Testis (tissue), 3 donors: ENCODE data around the gene CCL24. TPM values are rescaled to one million over a fixed set of nuclear protein-coding genes. Genes with fewer than 3 reads are reported as not detected.
A peak's percentile ranks its signal among the peaks of the same experiment; 100 is the strongest.
"Not testable (repeated sequence)": the region's sequence is repeated elsewhere in the genome, so short reads cannot be mapped to it uniquely, and the experiment has no call there.

Experiments used
- DNase-seq: peaks from one replicate; pipeline ENCODE4 v3.0.0-alpha.2; 2019
- H3K27ac ChIP-seq, 2 donors: fragments of 200-600 bp; sonication (generic); one replicate each; pipeline ENCODE4 v1.5.1; 2019
- H3K27me3 ChIP-seq: fragments of 200-600 bp; sonication (generic); one replicate; pipeline ENCODE4 v1.5.1; 2019
- H3K36me3 ChIP-seq: fragments of 200-600 bp; sonication (generic); one replicate; pipeline ENCODE4 v1.5.1; 2017; ENCODE audit warnings: low read depth; ENCODE audit errors: missing control alignments
- H3K4me1 ChIP-seq: fragments of 200-600 bp; sonication (generic); one replicate; pipeline ENCODE4 v1.5.1; 2019
- H3K4me3 ChIP-seq, 2 donors: fragments of 200-600 bp; sonication (generic); one replicate each; pipeline ENCODE4 v1.5.1; 2017 to 2019
- H3K9me3 ChIP-seq: fragments of 200-600 bp; sonication (generic); one replicate; pipeline ENCODE4 v1.5.1; 2017
- CTCF ChIP-seq, 3 experiments: fragments of 450-650 bp in 2 of 3; fragments of 200-600 bp in 1 of 3; sonication (generic) in 1 of 3; IDR thresholded peaks; one replicate each; pipeline ENCODE4 v1.5.1; 2016 to 2019; ENCODE audit warnings: antibody characterized with exemption in 3 of 3, mild to moderate bottlenecking in 2 of 3, moderate library complexity in 1 of 3
- POLR2A ChIP-seq: fragments of 450-650 bp; IDR thresholded peaks from one replicate; pipeline ENCODE4 v1.6.1; 2017; ENCODE audit warnings: antibody characterized with exemption, mild to moderate bottlenecking, moderate library complexity
- WGBS, 2 donors: methylation state at CpG; one replicate each; pipeline ENCODE4 v1.1.5; 2018; 5-methylcytosine and 5-hydroxymethylcytosine counted together
- intact Hi-C: fragments of 100-400 bp; cut with DNase I; formaldehyde crosslinking; loops from one replicate; pipeline ENCODE4 v1.15.1; 2023; ENCODE audit warnings: low total_unique reads
- polyA plus RNA-seq: library from polyadenylated mRNA; stranded (reverse); fragments of 350-450 nt; fragmentation: Illumina TruSeq; extraction: RNeasy Lipid Tissue Mini Kit (QIAGEN cat#74804); gene quantifications from one replicate; pipeline ENCODE4 v1.2.3, GENCODE V29; 2014; ENCODE audit warnings: low read depth, low replicate concordance; ENCODE audit not compliant: insufficient read depth
- total RNA-seq, 2 donors: library from RNA; depleted of rRNA; stranded (reverse); fragments of >200 nt; gene quantifications; one replicate each; pipeline ENCODE4 v1.2.3, GENCODE V29; 2016

Gene CCL24
- total and polyA plus RNA-seq, 3 donors from 2014 or later = 1.1 TPM; not detected in 2

- peaks cover 12% of the 10 kb centered on the region for H3K4me1 ChIP-seq
- no peaks in the 10 kb centered on the region for H3K9me3 ChIP-seq
- intact Hi-C loops = no loop called here
- peak within 1 kb of the TSS in 1 of 2 donors; percentile 26 for H3K27ac ChIP-seq
- TF ChIP-seq CTCF (IDR thresholded peaks at IDR 0.05) = no peak
- no peak for TF ChIP-seq POLR2A
- WGBS, 2 donors = 30 to 53% methylated on average over 9 of the region's 9 CpGs
- DNase-seq = peak; percentile 60
- H3K4me3 ChIP-seq = no peak within 1 kb of the TSS
- no peaks in the 10 kb centered on the region for H3K36me3 ChIP-seq
- no peaks in the 10 kb centered on the region for H3K27me3 ChIP-seq
Measured at GRCh38 chr7:75772081-75773077, 41.2 kb downstream of the CCL24 start, which contains the start of gene CCL26. TSS of gene CCL26 (minus strand) at chr7:75772211. CDS start at chr7:75772176, 35 bp downstream.

GRCh38 chr7:75771224-75771623 lies 42.4 kb downstream of the CCL24 start:
- Histone ChIP-seq H3K4me1 (peaks cover 12% of the 10 kb centered on the region), H3K36me3 (no peaks in the 10 kb centered on the region), H3K27me3 (no peaks in the 10 kb centered on the region), H3K4me3 (no peak overlapping the region), H3K9me3 (no peaks in the 10 kb centered on the region), H3K27ac (no peak overlapping the region)
- intact Hi-C loops = no loop called here
- 80 to 95% methylated on average over 1 of the region's 1 CpG for WGBS, 2 donors
- DNase-seq = no peak
- no peak for TF ChIP-seq POLR2A
- no peak for TF ChIP-seq CTCF (IDR thresholded peaks at IDR 0.05)

- Histone ChIP-seq H3K9me3 (no peaks in the 10 kb centered on the region), H3K27me3 (no peaks in the 10 kb centered on the region), H3K27ac (no peak overlapping the region), H3K4me1 (no peaks in the 10 kb centered on the region), H3K36me3 (no peaks in the 10 kb centered on the region), H3K4me3 (no peak overlapping the region)
- no peak for TF ChIP-seq POLR2A
- peak; percentile 41 to 69 (median 68) for TF ChIP-seq CTCF (IDR thresholded peaks at IDR 0.05)
- 13 to 29% methylated on average over 2 of the region's 2 CpGs for WGBS, 2 donors
- intact Hi-C loops = no loop called here
- DNase-seq = no peak
Measured at GRCh38 chr7:75762350-75762917, 51.2 kb downstream of the CCL24 start.

GRCh38 chr7:75761801-75762200 lies 51.8 kb downstream of the CCL24 start:
- H3K9me3 ChIP-seq, DNase-seq, H3K36me3 ChIP-seq, intact Hi-C loops, H3K4me3 ChIP-seq, H3K27me3 ChIP-seq, H3K4me1 ChIP-seq, H3K27ac ChIP-seq: not testable (repeated sequence)
- 83 to 98% methylated on average over 3 of the region's 3 CpGs for WGBS, 2 donors

Other genes with a start within 250 kb of the CCL24 start
- gene HIP1, start 74.9 kb downstream of the CCL24 start, total RNA-seq = 10 to 100 TPM; 43.5 to 85.4 TPM
- 68.0 TPM for gene HIP1, start 74.9 kb downstream of the CCL24 start, polyA plus RNA-seq
- gene CCL26, start 41.6 kb downstream of the CCL24 start, total RNA-seq = 1 to 10 TPM in 1 of 2 donors, not detected in 1; 1.1 TPM
- gene CCL26, start 41.6 kb downstream of the CCL24 start, polyA plus RNA-seq = 5.6 TPM
- gene RHBDD2, start 65.2 kb upstream of the CCL24 start, total RNA-seq = 100 to 1,000 TPM; 106 to 109 TPM
- 161 TPM for gene RHBDD2, start 65.2 kb upstream of the CCL24 start, polyA plus RNA-seq
- gene POR, start 101.3 kb upstream of the CCL24 start, total RNA-seq = 100 to 1,000 TPM; 122 to 169 TPM
- gene POR, start 101.3 kb upstream of the CCL24 start, polyA plus RNA-seq = 98.5 TPM
- gene TMEM120A, start 180.8 kb upstream of the CCL24 start, total RNA-seq = 100 to 1,000 TPM in 1 of 2 donors, 10 to 100 TPM in 1; 85.9 to 150 TPM
- 270 TPM for gene TMEM120A, start 180.8 kb upstream of the CCL24 start, polyA plus RNA-seq
- gene STYXL1, start 234.2 kb upstream of the CCL24 start, total RNA-seq = 10 to 100 TPM; 47.0 to 48.3 TPM
- gene STYXL1, start 234.2 kb upstream of the CCL24 start, polyA plus RNA-seq = 122 TPM
- gene MDH2, start 234.3 kb upstream of the CCL24 start, total RNA-seq = 100 to 1,000 TPM in 1 of 2 donors, 10 to 100 TPM in 1; 93.3 to 102 TPM
- gene MDH2, start 234.3 kb upstream of the CCL24 start, polyA plus RNA-seq = 154 TPM